Measurements from ENCODE around the gene PRKACG.

PRKACG gene

GRCh38 chr9:69001921-69002320 is 12.0 kb downstream of the PRKACG start:
- no peak for TF ChIP-seq CTCF (IDR thresholded peaks at IDR 0.05)
- H3K9me3 ChIP-seq: no peaks in the 10 kb centered on the region
- no peak overlapping the region for H3K27ac ChIP-seq
- intact Hi-C loops (cut with DNase I; ENCODE audit: low total_unique reads): no loop called here
- no peak for DNase-seq
- no peaks in the 10 kb centered on the region for H3K36me3 ChIP-seq
- peaks cover 0 to 16% (median 2%) of the 10 kb centered on the region in 4 donors for H3K4me1 ChIP-seq
- no peak overlapping the region for H3K4me3 ChIP-seq
- H3K27me3 ChIP-seq: no peaks in the 10 kb centered on the region

- H3K27ac ChIP-seq: no peak overlapping the region
- no peaks in the 10 kb centered on the region for H3K27me3 ChIP-seq
- no peaks in the 10 kb centered on the region for H3K36me3 ChIP-seq
- peaks cover 0 to 11% (median 2%) of the 10 kb centered on the region in 4 donors for H3K4me1 ChIP-seq
- DNase-seq: peak in 1 of 2 donors; percentile 63
- no peaks in the 10 kb centered on the region for H3K9me3 ChIP-seq
- H3K4me3 ChIP-seq: no peak overlapping the region
- peak; percentile 59 to 70 for TF ChIP-seq CTCF (IDR thresholded peaks at IDR 0.05)
- intact Hi-C loops (cut with DNase I; ENCODE audit: low total_unique reads): no loop called here
These were observed 14.4 kb downstream of the PRKACG start for GRCh38 chr9:68999393-69000105.

GRCh38 chr9:68998812-68999211 is 15.1 kb downstream of the PRKACG start:
- Histone ChIP-seq H3K36me3 (no peaks in the 10 kb centered on the region), H3K4me3 (no peak overlapping the region), H3K27me3 (no peaks in the 10 kb centered on the region), H3K9me3 (no peaks in the 10 kb centered on the region), H3K4me1 (peaks cover 0 to 8% (median 0%) of the 10 kb centered on the region in 4 donors), H3K27ac (no peak overlapping the region)
- intact Hi-C loops (cut with DNase I; ENCODE audit: low total_unique reads): no loop called here
- no peak for DNase-seq
- no peak for TF ChIP-seq CTCF (IDR thresholded peaks at IDR 0.05)

- H3K36me3 ChIP-seq: no peaks in the 10 kb centered on the region
- no peaks in the 10 kb centered on the region for H3K27me3 ChIP-seq
- TF ChIP-seq CTCF (IDR thresholded peaks at IDR 0.05): no peak
- H3K4me1 ChIP-seq: peaks cover 0 to 8% (median 0%) of the 10 kb centered on the region in 4 donors
- no peak overlapping the region for H3K27ac ChIP-seq
- H3K4me3 ChIP-seq: no peak overlapping the region
- intact Hi-C loops (cut with DNase I; ENCODE audit: low total_unique reads): no loop called here
- DNase-seq: no peak
- H3K9me3 ChIP-seq: no peaks in the 10 kb centered on the region
These were observed 15.5 kb downstream of the PRKACG start for GRCh38 chr9:68998385-68998784.

- no peaks in the 10 kb centered on the region for H3K27me3 ChIP-seq
- intact Hi-C loops (cut with DNase I; ENCODE audit: low total_unique reads): no loop called here
- no peak overlapping the region for H3K27ac ChIP-seq
- peaks cover 0 to 8% (median 0%) of the 10 kb centered on the region in 4 donors for H3K4me1 ChIP-seq
- H3K36me3 ChIP-seq: no peaks in the 10 kb centered on the region
- H3K9me3 ChIP-seq: no peaks in the 10 kb centered on the region
- TF ChIP-seq CTCF (IDR thresholded peaks at IDR 0.05): no peak
- no peak overlapping the region for H3K4me3 ChIP-seq
- DNase-seq: no peak
These were observed 16.2 kb downstream of the PRKACG start for GRCh38 chr9:68997666-68998065.
